ENCODE data around the gene PDXDC1.

- TF ChIP-seq CTCF (IDR thresholded peaks at IDR 0.05; ENCODE audit: insufficient read depth, low read length) (no peak), POLR2AphosphoS5 (IDR thresholded peaks at IDR 0.05; ENCODE audit: low read depth) (no peak)
Observed at GRCh38 chr16:15032547-15033308, 57.9 kb downstream of the PDXDC1 start.

Data from HL-60 (cell line).